MM.1S (cell line): Measurements from ENCODE around the gene DNAI2.

Experiments used
- CTCF ChIP-seq: fragments of 300-600 bp; sonication (generic); IDR thresholded peaks from 2 replicates; pipeline ENCODE4 v1.5.1; 2016; ENCODE audit warnings: antibody characterized with exemption, low read length, mixed read lengths
- EZH2 ChIP-seq: fragments of 300-600 bp; sonication (generic); optimal IDR thresholded peaks from 2 replicates; pipeline ENCODE3; 2017; ENCODE audit warnings: low read depth, mild to moderate bottlenecking, antibody characterized with exemption, low read length, mixed read lengths

- TF ChIP-seq CTCF (no peak), EZH2 (no peak)
Observed at GRCh38 chr17:74295625-74296547, 21.9 kb downstream of the DNAI2 start.
